IMR-90 (cell line): ENCODE results near the gene MICALL2. TPM values are rescaled to one million over a fixed set of nuclear protein-coding genes. Genes with fewer than 3 reads are reported as not detected.

Experiments used
- ATAC-seq: fragments of 200-7000 bp; cut with Tn5 transposase; 2 replicates; pipeline ENCODE4 v1.9.1; 2020; ENCODE audit warnings: low read depth, mild to moderate bottlenecking, moderate library complexity
- BruUV-seq: library from RNA; stranded (reverse); fragments of 400-500 nt; replicated peaks from 2 replicates; lab custom pipeline; 2021; lab: Mats Ljungman, UMichigan
- CTCF ChIA-PET: fragments of 300-600 bp; formaldehyde crosslinking; extraction: SDS; loops from one replicate; lab custom pipeline; 2021; ENCODE audit warnings: antibody characterized with exemption; lab: Yijun Ruan, JAX
- POLR2A ChIA-PET: fragments of 300-600 bp; sonication (Branson Sonifier 250); formaldehyde crosslinking; loops from one replicate; lab custom pipeline; 2022; ENCODE audit warnings: antibody characterized with exemption; ENCODE audit not compliant: unreplicated experiment; lab: Charles Lee
- DNase-seq: peaks from one replicate; pipeline ENCODE4 v3.0.0; 2013
- H2AFZ ChIP-seq: replicated peaks from 2 replicates; pipeline ENCODE3; 2013; ENCODE audit warnings: low read length, mild to moderate bottlenecking; ENCODE audit not compliant: poor library complexity
- H2AK5ac ChIP-seq: 2 replicates; pipeline ENCODE4 v1.6.1; 2013; ENCODE audit warnings: low read depth, low read length, inconsistent platforms
- H2AK9ac ChIP-seq: replicated peaks from 2 replicates; pipeline ENCODE3; 2013; ENCODE audit warnings: mild to moderate bottlenecking, low read depth, low read length, moderate library complexity; ENCODE audit not compliant: poor library complexity
- H2BK120ac ChIP-seq: 2 replicates; pipeline ENCODE4 v1.6.1; 2013; ENCODE audit warnings: low read depth, low read length, inconsistent platforms
- H2BK15ac ChIP-seq: 3 replicates; pipeline ENCODE4 v1.6.1; 2013; ENCODE audit warnings: low read depth, low read length, inconsistent platforms
- H2BK20ac ChIP-seq: 2 replicates; pipeline ENCODE4 v1.6.1; 2013; ENCODE audit warnings: low read depth, mild to moderate bottlenecking, inconsistent platforms, low read length, moderate library complexity
- H2BK5ac ChIP-seq: 2 replicates; pipeline ENCODE4 v1.6.1; 2013; ENCODE audit warnings: mild to moderate bottlenecking, low read depth, low read length, inconsistent platforms; ENCODE audit not compliant: poor library complexity, severe bottlenecking
- H3K14ac ChIP-seq: replicated peaks from 2 replicates; pipeline ENCODE4 v1.6.1; 2013; ENCODE audit warnings: low read depth, low read length, inconsistent platforms
- H3K18ac ChIP-seq: 2 replicates; pipeline ENCODE4 v1.6.1; 2013; ENCODE audit warnings: low read depth, low read length, control low read depth
- H3K23ac ChIP-seq: 2 replicates; pipeline ENCODE4 v1.6.1; 2013; ENCODE audit warnings: low read depth, low read length, inconsistent platforms
- H3K27ac ChIP-seq: 2 replicates; pipeline ENCODE4 v1.5.1; 2013; ENCODE audit warnings: mild to moderate bottlenecking, control low read depth, low read length; ENCODE audit not compliant: insufficient read depth
- H3K27me3 ChIP-seq: 2 replicates; pipeline ENCODE4 v1.6.1; 2013; ENCODE audit warnings: low read length; ENCODE audit not compliant: control insufficient read depth, insufficient read depth
- H3K36me3 ChIP-seq: 2 replicates; pipeline ENCODE4 v1.6.1; 2013; ENCODE audit warnings: low read length, mixed read lengths; ENCODE audit not compliant: control insufficient read depth, insufficient read depth
- H3K4ac ChIP-seq: 2 replicates; pipeline ENCODE4 v1.6.1; 2013; ENCODE audit warnings: low read depth, low read length, inconsistent platforms
- H3K4me1 ChIP-seq: 2 replicates; pipeline ENCODE4 v1.6.1; 2013; ENCODE audit warnings: low read length, mixed read lengths; ENCODE audit not compliant: control insufficient read depth, insufficient read depth
- H3K4me2 ChIP-seq: 2 replicates; pipeline ENCODE4 v1.6.1; 2013; ENCODE audit warnings: low read depth, mild to moderate bottlenecking, control low read depth, low read length, moderate library complexity
- H3K4me3 ChIP-seq: 2 replicates; pipeline ENCODE4 v1.5.1; 2013; ENCODE audit warnings: low read depth, mild to moderate bottlenecking, control low read depth, low read length, moderate library complexity; ENCODE audit not compliant: insufficient read depth
- H3K56ac ChIP-seq: 2 replicates; pipeline ENCODE4 v1.6.1; 2013; ENCODE audit warnings: low read length, inconsistent platforms; ENCODE audit not compliant: insufficient read depth; ENCODE audit errors: extremely low read depth
- H3K79me1 ChIP-seq, 2 experiments: 2 replicates each; pipeline ENCODE4 v1.6.1; 2013; ENCODE audit warnings: low read length in 2 of 2, inconsistent platforms in 1 of 2, low read depth in 1 of 2
- H3K9ac ChIP-seq: 2 replicates; pipeline ENCODE4 v1.6.1; 2013; ENCODE audit warnings: low read depth, low read length, control low read depth
- H3K9me1 ChIP-seq: 2 replicates; pipeline ENCODE4 v1.6.1; 2013; ENCODE audit warnings: low read length, inconsistent platforms; ENCODE audit not compliant: insufficient read depth
- H3K9me3 ChIP-seq: 2 replicates; pipeline ENCODE4 v1.6.1; 2013; ENCODE audit warnings: low read length; ENCODE audit not compliant: control insufficient read depth, insufficient read depth
- H4K20me1 ChIP-seq: 2 replicates; pipeline ENCODE4 v1.6.1; 2013; ENCODE audit warnings: low read length, inconsistent platforms; ENCODE audit not compliant: insufficient read depth
- H4K5ac ChIP-seq: 2 replicates; pipeline ENCODE4 v1.6.1; 2013; ENCODE audit warnings: mild to moderate bottlenecking, low read depth, low read length, control low read depth
- H4K8ac ChIP-seq, 2 experiments: 2 replicates each; pipeline ENCODE4 v1.6.1; 2013; ENCODE audit warnings: low read depth in 2 of 2, low read length in 2 of 2, control low read depth in 1 of 2, inconsistent platforms in 1 of 2
- H4K91ac ChIP-seq: 2 replicates; pipeline ENCODE4 v1.6.1; 2013; ENCODE audit warnings: low read depth, low read length, inconsistent platforms; ENCODE audit not compliant: insufficient read depth
- BHLHE40 ChIP-seq: fragments of 150-350 bp; IDR thresholded peaks from 2 replicates; pipeline ENCODE4 v1.6.1; 2016; ENCODE audit warnings: mild to moderate bottlenecking, low read depth, low read length
- CHD1 ChIP-seq: IDR thresholded peaks from 2 replicates; pipeline ENCODE4 v1.6.1; 2012; ENCODE audit warnings: low read depth, low read length, improper control_type of control experiment
- FOS ChIP-seq: fragments of 150-350 bp; IDR thresholded peaks from 2 replicates; pipeline ENCODE4 v1.6.1; 2016; ENCODE audit warnings: low read depth, low read length
- MAFK ChIP-seq: IDR thresholded peaks from 2 replicates; pipeline ENCODE4 v1.6.1; 2012; ENCODE audit warnings: low read depth, low read length, improper control_type of control experiment
- MXI1 ChIP-seq: IDR thresholded peaks from 2 replicates; pipeline ENCODE4 v1.6.1; 2012; ENCODE audit warnings: low read depth, mild to moderate bottlenecking, low read length, moderate library complexity, borderline replicate concordance
- NFE2L2 ChIP-seq: fragments of 150-350 bp; IDR thresholded peaks from 2 replicates; pipeline ENCODE4 v1.6.1; 2016; ENCODE audit warnings: low read depth, mild to moderate bottlenecking, low read length
- POLR2A ChIP-seq: IDR thresholded peaks from 2 replicates; pipeline ENCODE4 v1.6.1; 2012; ENCODE audit warnings: mild to moderate bottlenecking, low read depth, low read length
- RAD21 ChIP-seq: IDR thresholded peaks from 2 replicates; pipeline ENCODE4 v1.6.1; 2012; ENCODE audit warnings: low read length, improper control_type of control experiment
- RCOR1 ChIP-seq: IDR thresholded peaks from 2 replicates; pipeline ENCODE4 v1.6.1; 2012; ENCODE audit warnings: mild to moderate bottlenecking, low read length, improper control_type of control experiment; ENCODE audit not compliant: insufficient replicate concordance
- RFX5 ChIP-seq: IDR thresholded peaks from 2 replicates; pipeline ENCODE4 v1.8.0; 2012; ENCODE audit warnings: low read depth, mild to moderate bottlenecking, low read length, moderate library complexity
- SMC3 ChIP-seq: fragments of 150-350 bp; IDR thresholded peaks from 2 replicates; pipeline ENCODE4 v1.6.1; 2016; ENCODE audit warnings: low read depth, mild to moderate bottlenecking, antibody characterized with exemption, low read length, moderate library complexity
- WGBS, 2 experiments: methylation state at CpG; one replicate each; pipeline versions ENCODE4 v1.1.5 to v1.1.7; 2013; ENCODE audit warnings: missing lambda C conversion rate in 2 of 2; ENCODE audit not compliant: insufficient read length in 1 of 2; ENCODE audit errors: extremely low coverage in 2 of 2; 5-methylcytosine and 5-hydroxymethylcytosine counted together
- dilution Hi-C: fragments of 300-500 bp; cut with HindIII; formaldehyde crosslinking; loops from one replicate; pipeline ENCODE4 v1.14.3; 2018; ENCODE audit warnings: low sequenced_read_pairs; ENCODE audit not compliant: unreplicated experiment
- in situ Hi-C: fragments of 300-500 bp; cut with MboI; formaldehyde crosslinking; loops from 3 replicates; pipeline ENCODE4 v1.14.3; 2019; ENCODE audit warnings: low sequenced_read_pairs, inconsistent platforms, mixed read lengths
- intact Hi-C: fragments of 100-400 bp; cut with micrococcal nuclease; formaldehyde crosslinking; loops from 2 replicates; pipeline ENCODE4 v1.10.0; 2022
- polyA plus RNA-seq, 3 experiments: library from polyadenylated mRNA; depleted of rRNA; stranded (reverse); fragments of >200 nt; gene quantifications; 2 replicates each; pipeline ENCODE4 v1.2.3, GENCODE V29; 2012; ENCODE audit warnings: low replicate concordance in 1 of 3
- total RNA-seq: library from RNA; depleted of rRNA; stranded (reverse); fragments of >200 nt; gene quantifications from 2 replicates; pipeline ENCODE4 v1.2.3, GENCODE V29; 2012
- TF ChIP-seq, protein P1 (sequence below): fragments of 150-350 bp; IDR thresholded peaks from 2 replicates; pipeline ENCODE4 v1.6.1; 2016; ENCODE audit warnings: low read depth, mild to moderate bottlenecking, low read length, moderate library complexity, borderline replicate concordance
- TF ChIP-seq, protein P2 (sequence below): conservative IDR thresholded peaks from 2 replicates; pipeline ENCODE4 v1.5.1; 2012; ENCODE audit warnings: mild to moderate bottlenecking, low read depth, low read length, improper control_type of control experiment

MICALL2 gene
- total and polyA plus RNA-seq, 2 of the 4 experiments (the other 2 are of a cell fraction): 6.6 to 34.1 TPM

DNA sequence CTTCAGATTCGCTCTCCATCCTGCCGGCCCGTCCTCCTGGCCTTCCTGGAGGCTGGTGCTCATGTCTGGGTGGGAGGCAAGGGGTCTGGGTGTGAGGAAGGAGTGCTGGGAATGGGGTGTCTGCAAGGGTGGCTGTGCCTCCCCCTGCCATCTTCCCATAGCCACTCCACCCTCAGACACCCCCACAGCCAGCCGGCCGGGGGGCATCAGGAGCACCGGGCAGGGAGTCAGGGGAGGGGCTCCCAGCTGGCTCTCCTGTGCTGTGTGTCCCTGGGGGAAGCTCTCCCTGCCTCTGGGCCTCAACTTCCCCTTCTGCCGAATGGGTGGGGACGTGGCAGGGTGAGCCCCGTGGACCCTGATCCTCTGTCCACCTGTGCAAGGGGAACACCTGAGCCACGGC is 18.6 kb downstream of the MICALL2 start:
- Histone ChIP-seq H2AFZ (no peak overlapping the region), H4K91ac (no peak overlapping the region), H3K9me1 (peaks cover 7% of the 10 kb centered on the region), H2AK9ac (no peak overlapping the region), H3K4ac (no peak overlapping the region), H3K9me3 (no peaks in the 10 kb centered on the region), H4K5ac (no peak overlapping the region), H3K14ac (no peak overlapping the region), H3K18ac (no peak overlapping the region), H3K4me1 (no peaks in the 10 kb centered on the region), H2BK20ac (no peak overlapping the region), H2BK5ac (no peak overlapping the region), H3K23ac (no peak overlapping the region), H2BK15ac (no peak overlapping the region), H3K9ac (no peak overlapping the region), H4K20me1 (peaks cover 8% of the 10 kb centered on the region), H3K79me1 (peaks cover 0 to 3% of the 10 kb centered on the region in 2 experiments; a peak in 1 of 4 replicates), H3K4me2 (no peak overlapping the region), H3K56ac (no peak overlapping the region), H2AK5ac (no peak overlapping the region), H3K4me3 (no peak overlapping the region), H3K36me3 (peaks cover 60% of the 10 kb centered on the region), H2BK120ac (no peak overlapping the region), H4K8ac (no peak overlapping the region), H3K27me3 (no peaks in the 10 kb centered on the region), H3K27ac (no peak overlapping the region)
- WGBS, 2 experiments: 96% methylated on average over 3 of the region's 10 CpGs; no CpG with 5 or more reads in 1 of the 2 experiments
- DNase-seq (no peak), ATAC-seq (no peak)
- BruUV-seq: no TSS peak
- in situ Hi-C loops: no loop called here
- ChIA-PET POLR2A (no interaction called here), CTCF (no interaction called here)
- intact Hi-C loops: no loop called here
- TF ChIP-seq FOS (no peak), RCOR1 (no peak), CHD1 (no peak), MXI1 (no peak), RFX5 (no peak), SMC3 (no peak), MAFK (no peak), POLR2A (no peak), NFE2L2 (no peak), BHLHE40 (no peak), RAD21 (no peak)
- TF ChIP-seq, protein P1, sequence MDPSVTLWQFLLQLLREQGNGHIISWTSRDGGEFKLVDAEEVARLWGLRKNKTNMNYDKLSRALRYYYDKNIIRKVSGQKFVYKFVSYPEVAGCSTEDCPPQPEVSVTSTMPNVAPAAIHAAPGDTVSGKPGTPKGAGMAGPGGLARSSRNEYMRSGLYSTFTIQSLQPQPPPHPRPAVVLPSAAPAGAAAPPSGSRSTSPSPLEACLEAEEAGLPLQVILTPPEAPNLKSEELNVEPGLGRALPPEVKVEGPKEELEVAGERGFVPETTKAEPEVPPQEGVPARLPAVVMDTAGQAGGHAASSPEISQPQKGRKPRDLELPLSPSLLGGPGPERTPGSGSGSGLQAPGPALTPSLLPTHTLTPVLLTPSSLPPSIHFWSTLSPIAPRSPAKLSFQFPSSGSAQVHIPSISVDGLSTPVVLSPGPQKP: no peak
- TF ChIP-seq, protein P2, sequence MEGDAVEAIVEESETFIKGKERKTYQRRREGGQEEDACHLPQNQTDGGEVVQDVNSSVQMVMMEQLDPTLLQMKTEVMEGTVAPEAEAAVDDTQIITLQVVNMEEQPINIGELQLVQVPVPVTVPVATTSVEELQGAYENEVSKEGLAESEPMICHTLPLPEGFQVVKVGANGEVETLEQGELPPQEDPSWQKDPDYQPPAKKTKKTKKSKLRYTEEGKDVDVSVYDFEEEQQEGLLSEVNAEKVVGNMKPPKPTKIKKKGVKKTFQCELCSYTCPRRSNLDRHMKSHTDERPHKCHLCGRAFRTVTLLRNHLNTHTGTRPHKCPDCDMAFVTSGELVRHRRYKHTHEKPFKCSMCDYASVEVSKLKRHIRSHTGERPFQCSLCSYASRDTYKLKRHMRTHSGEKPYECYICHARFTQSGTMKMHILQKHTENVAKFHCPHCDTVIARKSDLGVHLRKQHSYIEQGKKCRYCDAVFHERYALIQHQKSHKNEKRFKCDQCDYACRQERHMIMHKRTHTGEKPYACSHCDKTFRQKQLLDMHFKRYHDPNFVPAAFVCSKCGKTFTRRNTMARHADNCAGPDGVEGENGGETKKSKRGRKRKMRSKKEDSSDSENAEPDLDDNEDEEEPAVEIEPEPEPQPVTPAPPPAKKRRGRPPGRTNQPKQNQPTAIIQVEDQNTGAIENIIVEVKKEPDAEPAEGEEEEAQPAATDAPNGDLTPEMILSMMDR: no peak
- dilution Hi-C loops: no loop called here
